ENCODE data around the gene MTMR11. TPM values are rescaled to one million over a fixed set of nuclear protein-coding genes. Genes with fewer than 3 reads are reported as not detected.

MTMR11 gene
- total and polyA plus RNA-seq, 9 of the 15 experiments (the other 6 are each of a cell fraction or from before 2014, with no cell fraction given): 0.09 to 1.6 (median 0.51) TPM

DNA sequence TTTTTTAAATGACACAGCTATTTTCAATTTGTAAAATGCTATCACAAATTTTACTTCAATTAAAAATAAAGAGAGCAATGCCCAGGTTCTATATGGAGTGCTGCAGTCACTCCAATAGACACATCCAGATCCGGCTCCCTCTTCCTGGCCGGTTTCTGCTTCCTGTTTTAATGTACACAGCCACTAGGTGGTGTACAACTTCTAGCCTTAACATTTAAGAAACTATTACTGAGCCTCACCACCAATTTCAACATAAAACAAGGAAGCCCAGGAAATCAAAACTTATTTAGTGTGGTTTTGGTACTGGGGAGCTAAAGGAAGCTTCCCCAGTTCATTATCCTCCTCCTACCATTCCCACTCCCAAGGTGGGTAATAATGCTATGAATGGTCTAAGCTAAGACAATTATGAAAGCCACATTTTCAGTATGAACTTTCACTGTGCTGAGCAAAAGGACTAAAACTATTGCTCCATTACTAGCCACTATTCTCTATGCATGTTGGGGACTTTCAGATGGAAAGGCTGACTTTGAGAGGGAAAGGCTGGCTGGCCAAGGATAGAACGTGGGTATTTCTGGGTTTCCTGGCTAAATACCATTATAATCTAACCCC lies 25.5 kb upstream of the MTMR11 start (continued):
- TF ChIP-seq, protein P1, sequence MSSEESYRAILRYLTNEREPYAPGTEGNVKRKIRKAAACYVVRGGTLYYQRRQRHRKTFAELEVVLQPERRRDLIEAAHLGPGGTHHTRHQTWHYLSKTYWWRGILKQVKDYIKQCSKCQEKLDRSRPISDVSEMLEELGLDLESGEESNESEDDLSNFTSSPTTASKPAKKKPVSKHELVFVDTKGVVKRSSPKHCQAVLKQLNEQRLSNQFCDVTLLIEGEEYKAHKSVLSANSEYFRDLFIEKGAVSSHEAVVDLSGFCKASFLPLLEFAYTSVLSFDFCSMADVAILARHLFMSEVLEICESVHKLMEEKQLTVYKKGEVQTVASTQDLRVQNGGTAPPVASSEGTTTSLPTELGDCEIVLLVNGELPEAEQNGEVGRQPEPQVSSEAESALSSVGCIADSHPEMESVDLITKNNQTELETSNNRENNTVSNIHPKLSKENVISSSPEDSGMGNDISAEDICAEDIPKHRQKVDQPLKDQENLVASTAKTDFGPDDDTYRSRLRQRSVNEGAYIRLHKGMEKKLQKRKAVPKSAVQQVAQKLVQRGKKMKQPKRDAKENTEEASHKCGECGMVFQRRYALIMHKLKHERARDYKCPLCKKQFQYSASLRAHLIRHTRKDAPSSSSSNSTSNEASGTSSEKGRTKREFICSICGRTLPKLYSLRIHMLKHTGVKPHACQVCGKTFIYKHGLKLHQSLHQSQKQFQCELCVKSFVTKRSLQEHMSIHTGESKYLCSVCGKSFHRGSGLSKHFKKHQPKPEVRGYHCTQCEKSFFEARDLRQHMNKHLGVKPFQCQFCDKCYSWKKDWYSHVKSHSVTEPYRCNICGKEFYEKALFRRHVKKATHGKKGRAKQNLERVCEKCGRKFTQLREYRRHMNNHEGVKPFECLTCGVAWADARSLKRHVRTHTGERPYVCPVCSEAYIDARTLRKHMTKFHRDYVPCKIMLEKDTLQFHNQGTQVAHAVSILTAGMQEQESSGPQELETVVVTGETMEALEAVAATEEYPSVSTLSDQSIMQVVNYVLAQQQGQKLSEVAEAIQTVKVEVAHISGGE (CRISPR knock-in tag; IDR thresholded peaks at IDR 0.05): 0 out of 6 replicates have a peak, but pooled peaks of 1 of the 3 experiments have one; percentile 32
- no peak for TF ChIP-seq ZNF24 (IDR thresholded peaks at IDR 0.05)
- TF ChIP-seq NFRKB (IDR thresholded peaks at IDR 0.05; ENCODE audit: low read depth): no peak
- no peak for TF ChIP-seq XRCC3 (IDR thresholded peaks at IDR 0.05)
- TF ChIP-seq FOXK1 (CRISPR knock-in tag; IDR thresholded peaks at IDR 0.05; ENCODE audit: borderline replicate concordance): no peak
- peak; percentile 20; the same call in 1 of the 2 replicates for TF ChIP-seq SPI1 (IDR thresholded peaks at IDR 0.05; ENCODE audit: borderline replicate concordance, low read depth, low read length)
- TF ChIP-seq, protein P2, sequence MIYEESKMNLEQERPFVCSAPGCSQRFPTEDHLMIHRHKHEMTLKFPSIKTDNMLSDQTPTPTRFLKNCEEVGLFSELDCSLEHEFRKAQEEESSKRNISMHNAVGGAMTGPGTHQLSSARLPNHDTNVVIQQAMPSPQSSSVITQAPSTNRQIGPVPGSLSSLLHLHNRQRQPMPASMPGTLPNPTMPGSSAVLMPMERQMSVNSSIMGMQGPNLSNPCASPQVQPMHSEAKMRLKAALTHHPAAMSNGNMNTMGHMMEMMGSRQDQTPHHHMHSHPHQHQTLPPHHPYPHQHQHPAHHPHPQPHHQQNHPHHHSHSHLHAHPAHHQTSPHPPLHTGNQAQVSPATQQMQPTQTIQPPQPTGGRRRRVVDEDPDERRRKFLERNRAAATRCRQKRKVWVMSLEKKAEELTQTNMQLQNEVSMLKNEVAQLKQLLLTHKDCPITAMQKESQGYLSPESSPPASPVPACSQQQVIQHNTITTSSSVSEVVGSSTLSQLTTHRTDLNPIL (CRISPR knock-in tag; IDR thresholded peaks at IDR 0.05): no peak
- TF ChIP-seq, protein P3, sequence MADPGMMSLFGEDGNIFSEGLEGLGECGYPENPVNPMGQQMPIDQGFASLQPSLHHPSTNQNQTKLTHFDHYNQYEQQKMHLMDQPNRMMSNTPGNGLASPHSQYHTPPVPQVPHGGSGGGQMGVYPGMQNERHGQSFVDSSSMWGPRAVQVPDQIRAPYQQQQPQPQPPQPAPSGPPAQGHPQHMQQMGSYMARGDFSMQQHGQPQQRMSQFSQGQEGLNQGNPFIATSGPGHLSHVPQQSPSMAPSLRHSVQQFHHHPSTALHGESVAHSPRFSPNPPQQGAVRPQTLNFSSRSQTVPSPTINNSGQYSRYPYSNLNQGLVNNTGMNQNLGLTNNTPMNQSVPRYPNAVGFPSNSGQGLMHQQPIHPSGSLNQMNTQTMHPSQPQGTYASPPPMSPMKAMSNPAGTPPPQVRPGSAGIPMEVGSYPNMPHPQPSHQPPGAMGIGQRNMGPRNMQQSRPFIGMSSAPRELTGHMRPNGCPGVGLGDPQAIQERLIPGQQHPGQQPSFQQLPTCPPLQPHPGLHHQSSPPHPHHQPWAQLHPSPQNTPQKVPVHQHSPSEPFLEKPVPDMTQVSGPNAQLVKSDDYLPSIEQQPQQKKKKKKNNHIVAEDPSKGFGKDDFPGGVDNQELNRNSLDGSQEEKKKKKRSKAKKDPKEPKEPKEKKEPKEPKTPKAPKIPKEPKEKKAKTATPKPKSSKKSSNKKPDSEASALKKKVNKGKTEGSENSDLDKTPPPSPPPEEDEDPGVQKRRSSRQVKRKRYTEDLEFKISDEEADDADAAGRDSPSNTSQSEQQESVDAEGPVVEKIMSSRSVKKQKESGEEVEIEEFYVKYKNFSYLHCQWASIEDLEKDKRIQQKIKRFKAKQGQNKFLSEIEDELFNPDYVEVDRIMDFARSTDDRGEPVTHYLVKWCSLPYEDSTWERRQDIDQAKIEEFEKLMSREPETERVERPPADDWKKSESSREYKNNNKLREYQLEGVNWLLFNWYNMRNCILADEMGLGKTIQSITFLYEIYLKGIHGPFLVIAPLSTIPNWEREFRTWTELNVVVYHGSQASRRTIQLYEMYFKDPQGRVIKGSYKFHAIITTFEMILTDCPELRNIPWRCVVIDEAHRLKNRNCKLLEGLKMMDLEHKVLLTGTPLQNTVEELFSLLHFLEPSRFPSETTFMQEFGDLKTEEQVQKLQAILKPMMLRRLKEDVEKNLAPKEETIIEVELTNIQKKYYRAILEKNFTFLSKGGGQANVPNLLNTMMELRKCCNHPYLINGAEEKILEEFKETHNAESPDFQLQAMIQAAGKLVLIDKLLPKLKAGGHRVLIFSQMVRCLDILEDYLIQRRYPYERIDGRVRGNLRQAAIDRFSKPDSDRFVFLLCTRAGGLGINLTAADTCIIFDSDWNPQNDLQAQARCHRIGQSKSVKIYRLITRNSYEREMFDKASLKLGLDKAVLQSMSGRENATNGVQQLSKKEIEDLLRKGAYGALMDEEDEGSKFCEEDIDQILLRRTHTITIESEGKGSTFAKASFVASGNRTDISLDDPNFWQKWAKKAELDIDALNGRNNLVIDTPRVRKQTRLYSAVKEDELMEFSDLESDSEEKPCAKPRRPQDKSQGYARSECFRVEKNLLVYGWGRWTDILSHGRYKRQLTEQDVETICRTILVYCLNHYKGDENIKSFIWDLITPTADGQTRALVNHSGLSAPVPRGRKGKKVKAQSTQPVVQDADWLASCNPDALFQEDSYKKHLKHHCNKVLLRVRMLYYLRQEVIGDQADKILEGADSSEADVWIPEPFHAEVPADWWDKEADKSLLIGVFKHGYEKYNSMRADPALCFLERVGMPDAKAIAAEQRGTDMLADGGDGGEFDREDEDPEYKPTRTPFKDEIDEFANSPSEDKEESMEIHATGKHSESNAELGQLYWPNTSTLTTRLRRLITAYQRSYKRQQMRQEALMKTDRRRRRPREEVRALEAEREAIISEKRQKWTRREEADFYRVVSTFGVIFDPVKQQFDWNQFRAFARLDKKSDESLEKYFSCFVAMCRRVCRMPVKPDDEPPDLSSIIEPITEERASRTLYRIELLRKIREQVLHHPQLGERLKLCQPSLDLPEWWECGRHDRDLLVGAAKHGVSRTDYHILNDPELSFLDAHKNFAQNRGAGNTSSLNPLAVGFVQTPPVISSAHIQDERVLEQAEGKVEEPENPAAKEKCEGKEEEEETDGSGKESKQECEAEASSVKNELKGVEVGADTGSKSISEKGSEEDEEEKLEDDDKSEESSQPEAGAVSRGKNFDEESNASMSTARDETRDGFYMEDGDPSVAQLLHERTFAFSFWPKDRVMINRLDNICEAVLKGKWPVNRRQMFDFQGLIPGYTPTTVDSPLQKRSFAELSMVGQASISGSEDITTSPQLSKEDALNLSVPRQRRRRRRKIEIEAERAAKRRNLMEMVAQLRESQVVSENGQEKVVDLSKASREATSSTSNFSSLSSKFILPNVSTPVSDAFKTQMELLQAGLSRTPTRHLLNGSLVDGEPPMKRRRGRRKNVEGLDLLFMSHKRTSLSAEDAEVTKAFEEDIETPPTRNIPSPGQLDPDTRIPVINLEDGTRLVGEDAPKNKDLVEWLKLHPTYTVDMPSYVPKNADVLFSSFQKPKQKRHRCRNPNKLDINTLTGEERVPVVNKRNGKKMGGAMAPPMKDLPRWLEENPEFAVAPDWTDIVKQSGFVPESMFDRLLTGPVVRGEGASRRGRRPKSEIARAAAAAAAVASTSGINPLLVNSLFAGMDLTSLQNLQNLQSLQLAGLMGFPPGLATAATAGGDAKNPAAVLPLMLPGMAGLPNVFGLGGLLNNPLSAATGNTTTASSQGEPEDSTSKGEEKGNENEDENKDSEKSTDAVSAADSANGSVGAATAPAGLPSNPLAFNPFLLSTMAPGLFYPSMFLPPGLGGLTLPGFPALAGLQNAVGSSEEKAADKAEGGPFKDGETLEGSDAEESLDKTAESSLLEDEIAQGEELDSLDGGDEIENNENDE (IDR thresholded peaks at IDR 0.05; ENCODE audit: low read depth, low read length): no peak
- TF ChIP-seq ZFPM2 (CRISPR knock-in tag; IDR thresholded peaks at IDR 0.05): no peak
- TF ChIP-seq TSC22D4 (tag; IDR thresholded peaks at IDR 0.05): no peak

All from K562 (cell line).